LoVo (cell line): ENCODE data around the gene TPD52L1.

Source experiments
- DNase-seq: peaks from one replicate; pipeline ENCODE4 v3.0.0-alpha.2; 2016; ENCODE audit warnings: low spot score

TPD52L1 gene

GRCh38 chr6:125307150-125307838 lies 153.7 kb downstream of the TPD52L1 start:
- DNase-seq: peak; percentile 75

GRCh38 chr6:125307964-125308615 lies 154.5 kb downstream of the TPD52L1 start:
- DNase-seq: peak; percentile 48

- peak; percentile 66 for DNase-seq
These were observed 157.5 kb downstream of the TPD52L1 start for GRCh38 chr6:125310994-125311649.

GRCh38 chr6:125312478-125312877 lies 158.9 kb downstream of the TPD52L1 start:
- no peak for DNase-seq

GRCh38 chr6:125312950-125313349 lies 159.4 kb downstream of the TPD52L1 start:
- no peak for DNase-seq
